Neural cell (in vitro differentiated cells): ENCODE measurements around the gene RPS6KC1. TPM values are rescaled to one million over a fixed set of nuclear protein-coding genes. Genes with fewer than 3 reads are reported as not detected.

Source experiments
- H2AFZ ChIP-seq: fragments of 200-600, 300-800 bp; sonication (generic), shearing (Covaris generic); 2 replicates; pipeline ENCODE4 v1.6.0; 2014; ENCODE audit warnings: low read depth, mild to moderate bottlenecking, antibody characterized with exemption, low read length, moderate library complexity
- H3F3A ChIP-seq: fragments of 200-600 bp; shearing (Covaris generic); 2 replicates; pipeline ENCODE4 v1.6.1; 2016; ENCODE audit warnings: mild to moderate bottlenecking, moderate library complexity, mixed read lengths, antibody characterized with exemption, low read length; ENCODE audit not compliant: insufficient read depth, poor library complexity, severe bottlenecking
- H3K27ac ChIP-seq: fragments of 200-600, 300-800 bp; sonication (generic), shearing (Covaris generic); 2 replicates; pipeline ENCODE4 v1.5.1; 2014; ENCODE audit warnings: mild to moderate bottlenecking, low read length, moderate library complexity
- H3K27me3 ChIP-seq: fragments of 300-800, 200-600 bp; sonication (generic), shearing (Covaris generic); 2 replicates; pipeline ENCODE4 v1.6.0; 2014; ENCODE audit warnings: mild to moderate bottlenecking, low read depth, low read length, moderate library complexity; ENCODE audit not compliant: insufficient read depth
- H3K36me3 ChIP-seq: fragments of 300-800, 200-600 bp; sonication (generic), shearing (Covaris generic); 2 replicates; pipeline ENCODE4 v1.5.1; 2014; ENCODE audit warnings: mild to moderate bottlenecking, antibody characterized with exemption, low read length, moderate library complexity; ENCODE audit not compliant: insufficient read depth
- H3K4me2 ChIP-seq: fragments of 300-800, 200-600 bp; sonication (generic), shearing (Covaris generic); 2 replicates; pipeline ENCODE4 v1.6.0; 2014; ENCODE audit warnings: mild to moderate bottlenecking, low read length
- H3K4me3 ChIP-seq: fragments of 300-800, 200-600 bp; sonication (generic), shearing (Covaris generic); 2 replicates; pipeline ENCODE4 v1.5.1; 2014; ENCODE audit warnings: mild to moderate bottlenecking, low read length, moderate library complexity
- H3K79me2 ChIP-seq: fragments of 200-600 bp; shearing (Covaris generic); replicated peaks from 2 replicates; pipeline ENCODE4 v1.6.0; 2014; ENCODE audit warnings: mild to moderate bottlenecking, low read length, moderate library complexity; ENCODE audit not compliant: insufficient read depth
- H3K9ac ChIP-seq: fragments of 300-800, 200-600 bp; sonication (generic), shearing (Covaris generic); 2 replicates; pipeline ENCODE4 v1.6.1; 2016; ENCODE audit warnings: mild to moderate bottlenecking, low read length, mixed read lengths
- H3K9me2 ChIP-seq: fragments of 200-600 bp; shearing (Covaris generic); 2 replicates; pipeline ENCODE4 v1.6.1; 2016; ENCODE audit warnings: mild to moderate bottlenecking, low read length, mixed read lengths; ENCODE audit not compliant: insufficient read depth
- H3K9me3 ChIP-seq: fragments of 200-600, 300-800 bp; sonication (generic), shearing (Covaris generic); 2 replicates; pipeline ENCODE4 v1.6.1; 2016; ENCODE audit warnings: mild to moderate bottlenecking, mixed run types, low read length, moderate library complexity, mixed read lengths
- H4K20me1 ChIP-seq: fragments of 200-600 bp; shearing (Covaris generic); 2 replicates; pipeline ENCODE4 v1.6.1; 2016; ENCODE audit warnings: mild to moderate bottlenecking, mixed run types; ENCODE audit not compliant: insufficient read depth
- EP300 ChIP-seq: fragments of 450-650 bp; conservative IDR thresholded peaks from 2 replicates; pipeline ENCODE4 v1.6.1; 2014; ENCODE audit warnings: antibody characterized with exemption, mild to moderate bottlenecking, moderate library complexity; ENCODE audit not compliant: poor library complexity, severe bottlenecking
- EZH2 ChIP-seq: fragments of 200-600, 300-800 bp; shearing (Covaris generic), sonication (generic); IDR thresholded peaks from 2 replicates; pipeline ENCODE4 v1.6.1; 2014; ENCODE audit warnings: antibody characterized with exemption, low read length, borderline replicate concordance, mild to moderate bottlenecking; ENCODE audit not compliant: insufficient read depth, poor library complexity, severe bottlenecking
- MXI1 ChIP-seq: fragments of 450-650 bp; conservative IDR thresholded peaks from 2 replicates; pipeline ENCODE4 v1.6.1; 2014; ENCODE audit warnings: antibody characterized with exemption, mild to moderate bottlenecking; ENCODE audit not compliant: poor library complexity, severe bottlenecking
- POLR2AphosphoS5 ChIP-seq: IDR thresholded peaks from 2 replicates; pipeline ENCODE4 v1.6.1; 2012
- RAD21 ChIP-seq: fragments of 450-650 bp; conservative IDR thresholded peaks from 2 replicates; pipeline ENCODE4 v1.6.1; 2014; ENCODE audit warnings: antibody characterized with exemption, mild to moderate bottlenecking, moderate library complexity
- REST ChIP-seq: IDR thresholded peaks from 2 replicates; pipeline ENCODE4 v1.6.1; 2012; ENCODE audit warnings: borderline replicate concordance
- SMC3 ChIP-seq: fragments of 450-650 bp; conservative IDR thresholded peaks from 2 replicates; pipeline ENCODE4 v1.6.1; 2014; ENCODE audit warnings: antibody characterized with exemption, mild to moderate bottlenecking, moderate library complexity; ENCODE audit not compliant: poor library complexity
- TAF1 ChIP-seq: IDR thresholded peaks from 2 replicates; pipeline ENCODE4 v1.6.1; 2012; ENCODE audit warnings: low read depth
- polyA plus RNA-seq: library from polyadenylated mRNA; depleted of rRNA; stranded (reverse); fragments of >200 nt; gene quantifications from 2 replicates; pipeline ENCODE4 v1.2.3, GENCODE V29; 2014
- TF ChIP-seq, protein P1 (sequence below): fragments of 450-650 bp; IDR thresholded peaks from 2 replicates; pipeline ENCODE4 v1.5.1; 2014; ENCODE audit warnings: antibody characterized with exemption, mild to moderate bottlenecking, moderate library complexity; ENCODE audit not compliant: poor library complexity, severe bottlenecking

The RPS6KC1 gene
- polyA plus RNA-seq, 1 donor from 2014 or later: 28.1 TPM

DNA sequence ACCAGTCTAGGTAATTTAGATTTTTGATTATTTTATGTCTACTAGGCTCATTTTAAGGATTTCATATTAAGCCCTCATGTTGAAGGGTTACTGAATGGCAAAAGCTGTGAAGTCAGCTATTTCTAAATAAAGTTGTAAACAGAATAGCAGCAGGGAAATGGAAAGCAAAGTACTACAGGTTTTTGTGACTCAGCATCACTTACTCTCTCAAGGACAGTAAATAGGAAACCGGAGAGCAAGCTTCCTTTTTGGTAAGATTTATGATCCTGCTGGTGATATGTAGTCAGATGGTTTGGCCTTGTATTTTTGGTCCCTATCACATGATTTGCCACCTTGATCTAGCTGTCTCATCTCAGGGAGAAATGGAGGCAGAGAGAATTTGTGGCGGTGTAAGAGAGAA, 226.0 kb downstream of the RPS6KC1 start:
- Histone ChIP-seq H3F3A (no peaks in the 10 kb centered on the region), H3K4me3 (no peak overlapping the region), H3K9me2 (no peaks in the 10 kb centered on the region)

GRCh38 chr1:213279410-213279809, 228.4 kb downstream of the RPS6KC1 start:
- H3K27ac ChIP-seq: no peak overlapping the region
- no peaks in the 10 kb centered on the region for H3K9me3 ChIP-seq
- no peaks in the 10 kb centered on the region for H3K79me2 ChIP-seq
- H3F3A ChIP-seq: no peaks in the 10 kb centered on the region
- no peak overlapping the region for H3K4me2 ChIP-seq
- no peak overlapping the region for H3K9ac ChIP-seq
- H2AFZ ChIP-seq: no peak overlapping the region
- H3K9me2 ChIP-seq: no peaks in the 10 kb centered on the region
- no peaks in the 10 kb centered on the region for H4K20me1 ChIP-seq
- no peak overlapping the region for H3K4me3 ChIP-seq
- H3K36me3 ChIP-seq: no peaks in the 10 kb centered on the region
- H3K27me3 ChIP-seq: no peaks in the 10 kb centered on the region
- no peak for TF ChIP-seq POLR2AphosphoS5
- TF ChIP-seq EZH2: no peak
- TF ChIP-seq REST: no peak
- no peak for TF ChIP-seq RAD21
- no peak for TF ChIP-seq TAF1
- TF ChIP-seq SMC3: no peak
- TF ChIP-seq MXI1: no peak
- no peak for TF ChIP-seq EP300

More for the DNA sequence above, 226.0 kb downstream of the RPS6KC1 start:
- H3K9me3 ChIP-seq: no peaks in the 10 kb centered on the region
- no peak overlapping the region for H3K4me2 ChIP-seq
- no peaks in the 10 kb centered on the region for H3K27me3 ChIP-seq
- no peak for TF ChIP-seq EZH2
- no peak for TF ChIP-seq SMC3
- TF ChIP-seq MXI1: no peak
- TF ChIP-seq RAD21: no peak
- TF ChIP-seq REST: no peak
- no peak for TF ChIP-seq EP300
- TF ChIP-seq, protein P1, sequence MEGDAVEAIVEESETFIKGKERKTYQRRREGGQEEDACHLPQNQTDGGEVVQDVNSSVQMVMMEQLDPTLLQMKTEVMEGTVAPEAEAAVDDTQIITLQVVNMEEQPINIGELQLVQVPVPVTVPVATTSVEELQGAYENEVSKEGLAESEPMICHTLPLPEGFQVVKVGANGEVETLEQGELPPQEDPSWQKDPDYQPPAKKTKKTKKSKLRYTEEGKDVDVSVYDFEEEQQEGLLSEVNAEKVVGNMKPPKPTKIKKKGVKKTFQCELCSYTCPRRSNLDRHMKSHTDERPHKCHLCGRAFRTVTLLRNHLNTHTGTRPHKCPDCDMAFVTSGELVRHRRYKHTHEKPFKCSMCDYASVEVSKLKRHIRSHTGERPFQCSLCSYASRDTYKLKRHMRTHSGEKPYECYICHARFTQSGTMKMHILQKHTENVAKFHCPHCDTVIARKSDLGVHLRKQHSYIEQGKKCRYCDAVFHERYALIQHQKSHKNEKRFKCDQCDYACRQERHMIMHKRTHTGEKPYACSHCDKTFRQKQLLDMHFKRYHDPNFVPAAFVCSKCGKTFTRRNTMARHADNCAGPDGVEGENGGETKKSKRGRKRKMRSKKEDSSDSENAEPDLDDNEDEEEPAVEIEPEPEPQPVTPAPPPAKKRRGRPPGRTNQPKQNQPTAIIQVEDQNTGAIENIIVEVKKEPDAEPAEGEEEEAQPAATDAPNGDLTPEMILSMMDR: no peak
- no peak for TF ChIP-seq TAF1
- no peak for TF ChIP-seq POLR2AphosphoS5
- no peaks in the 10 kb centered on the region for H3K36me3 ChIP-seq
- no peaks in the 10 kb centered on the region for H3K79me2 ChIP-seq
- no peak overlapping the region for H2AFZ ChIP-seq
- no peak overlapping the region for H3K27ac ChIP-seq
- no peaks in the 10 kb centered on the region for H4K20me1 ChIP-seq
- no peak overlapping the region for H3K9ac ChIP-seq
